ENCODE measurements around the gene TRAF5. TPM values are rescaled to one million over a fixed set of nuclear protein-coding genes. Genes with fewer than 3 reads are reported as not detected.
A peak's percentile ranks its signal among the peaks of the same experiment; 100 is the strongest.

Gene TRAF5
- total and polyA plus RNA-seq, 2 of the 4 experiments (the other 2 are of a cell fraction), result 10.0 to 14.7 TPM

DNA sequence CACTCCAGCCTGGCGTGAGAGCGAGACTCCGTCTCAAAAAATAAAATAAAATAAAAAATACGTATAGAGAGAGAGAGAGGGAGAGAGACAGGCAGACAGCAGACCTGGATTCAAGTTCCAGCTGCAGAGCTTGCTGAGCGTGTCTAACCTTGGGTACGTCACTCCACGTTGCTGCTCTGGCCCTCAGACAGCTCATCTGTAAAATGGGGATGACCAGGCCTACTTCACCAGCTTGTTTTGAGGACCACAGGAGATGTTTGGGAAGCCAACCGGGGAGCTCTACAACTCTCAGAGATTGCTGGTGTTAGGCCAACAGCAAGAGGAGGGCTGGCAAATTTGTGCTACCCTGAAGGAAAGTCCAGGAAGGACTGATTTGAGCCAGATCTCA lies 499 bp upstream of the TRAF5 start:
- Histone ChIP-seq H4K20me1 (ENCODE audit: insufficient read depth, low read length) (peaks cover 30% of the 10 kb centered on the region), H4K5ac (ENCODE audit: low read depth, low read length) (peak overlapping the region; percentile 86), H3K4me1 (ENCODE audit: control insufficient read depth, insufficient read depth, low read length) (peaks cover 9% of the 10 kb centered on the region), H3K4me3 (ENCODE audit: insufficient read depth, low read depth, low read length) (peak overlapping the region; percentile 58), H2AK9ac (replicated peaks; ENCODE audit: low read depth, low read length, poor library complexity) (peak overlapping the region; percentile 76), H2BK20ac (ENCODE audit: low read depth, low read length) (no peak overlapping the region; the same call in 1 of the 2 replicates), H4K8ac (ENCODE audit: low read depth in 2 of 2, low read length in 2 of 2) (peak overlapping the region; percentile 60 to 92), H2BK5ac (ENCODE audit: low read depth, low read length, poor library complexity, severe bottlenecking) (peak overlapping the region; percentile 37), H3K27me3 (ENCODE audit: control insufficient read depth, insufficient read depth, low read length) (no peaks in the 10 kb centered on the region), H3K9me1 (ENCODE audit: insufficient read depth, low read length) (peaks cover 28% of the 10 kb centered on the region), H2BK120ac (ENCODE audit: low read depth, low read length) (peak overlapping the region; percentile 92), H3K27ac (ENCODE audit: insufficient read depth, low read length) (peak overlapping the region; percentile 66), H3K36me3 (ENCODE audit: control insufficient read depth, insufficient read depth, low read length) (no peaks in the 10 kb centered on the region), H3K14ac (replicated peaks; ENCODE audit: low read depth, low read length) (peak overlapping the region; percentile 99), H3K4ac (ENCODE audit: low read depth, low read length) (peak overlapping the region; percentile 98), H2AFZ (replicated peaks; ENCODE audit: low read length, poor library complexity) (peak overlapping the region; percentile 97), H2BK15ac (ENCODE audit: low read depth, low read length) (peak overlapping the region; percentile 50; the same call in 2 of the 3 replicates), H3K4me2 (ENCODE audit: low read depth, low read length) (peak overlapping the region; percentile 93), H3K79me1 (ENCODE audit: low read depth in 1 of 2, low read length in 2 of 2) (peaks cover 27 to 47% of the 10 kb centered on the region in 2 experiments), H2AK5ac (ENCODE audit: low read depth, low read length) (peak overlapping the region; percentile 52), H3K56ac (ENCODE audit: extremely low read depth, insufficient read depth, low read length) (peak overlapping the region; percentile 91), H3K9ac (ENCODE audit: low read depth, low read length) (peak overlapping the region; percentile 91), H4K91ac (ENCODE audit: insufficient read depth, low read depth, low read length) (peak overlapping the region; percentile 67), H3K23ac (ENCODE audit: low read depth, low read length) (peak overlapping the region; percentile 98), H3K18ac (ENCODE audit: low read depth, low read length) (peak overlapping the region; percentile 78), H3K9me3 (ENCODE audit: control insufficient read depth, insufficient read depth, low read length) (no peaks in the 10 kb centered on the region)
- no TSS peak for BruUV-seq (replicated peaks)
- ATAC-seq (ENCODE audit: low read depth) (no peak), DNase-seq (no peak)
- CTCF ChIA-PET, result no interaction called here
- TF ChIP-seq, protein P1, sequence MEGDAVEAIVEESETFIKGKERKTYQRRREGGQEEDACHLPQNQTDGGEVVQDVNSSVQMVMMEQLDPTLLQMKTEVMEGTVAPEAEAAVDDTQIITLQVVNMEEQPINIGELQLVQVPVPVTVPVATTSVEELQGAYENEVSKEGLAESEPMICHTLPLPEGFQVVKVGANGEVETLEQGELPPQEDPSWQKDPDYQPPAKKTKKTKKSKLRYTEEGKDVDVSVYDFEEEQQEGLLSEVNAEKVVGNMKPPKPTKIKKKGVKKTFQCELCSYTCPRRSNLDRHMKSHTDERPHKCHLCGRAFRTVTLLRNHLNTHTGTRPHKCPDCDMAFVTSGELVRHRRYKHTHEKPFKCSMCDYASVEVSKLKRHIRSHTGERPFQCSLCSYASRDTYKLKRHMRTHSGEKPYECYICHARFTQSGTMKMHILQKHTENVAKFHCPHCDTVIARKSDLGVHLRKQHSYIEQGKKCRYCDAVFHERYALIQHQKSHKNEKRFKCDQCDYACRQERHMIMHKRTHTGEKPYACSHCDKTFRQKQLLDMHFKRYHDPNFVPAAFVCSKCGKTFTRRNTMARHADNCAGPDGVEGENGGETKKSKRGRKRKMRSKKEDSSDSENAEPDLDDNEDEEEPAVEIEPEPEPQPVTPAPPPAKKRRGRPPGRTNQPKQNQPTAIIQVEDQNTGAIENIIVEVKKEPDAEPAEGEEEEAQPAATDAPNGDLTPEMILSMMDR (conservative IDR thresholded peaks at IDR 0.05; ENCODE audit: low read depth, low read length), result no peak
- TF ChIP-seq, protein P2, sequence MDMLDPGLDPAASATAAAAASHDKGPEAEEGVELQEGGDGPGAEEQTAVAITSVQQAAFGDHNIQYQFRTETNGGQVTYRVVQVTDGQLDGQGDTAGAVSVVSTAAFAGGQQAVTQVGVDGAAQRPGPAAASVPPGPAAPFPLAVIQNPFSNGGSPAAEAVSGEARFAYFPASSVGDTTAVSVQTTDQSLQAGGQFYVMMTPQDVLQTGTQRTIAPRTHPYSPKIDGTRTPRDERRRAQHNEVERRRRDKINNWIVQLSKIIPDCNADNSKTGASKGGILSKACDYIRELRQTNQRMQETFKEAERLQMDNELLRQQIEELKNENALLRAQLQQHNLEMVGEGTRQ (IDR thresholded peaks at IDR 0.05; ENCODE audit: low read depth, low read length), result no peak
- no peak for TF ChIP-seq MAFK (IDR thresholded peaks at IDR 0.05; ENCODE audit: low read depth, low read length)
- no peak for TF ChIP-seq NFE2L2 (IDR thresholded peaks at IDR 0.05; ENCODE audit: low read depth, low read length)
- TF ChIP-seq MAZ (IDR thresholded peaks at IDR 0.05; ENCODE audit: borderline replicate concordance, low read depth, low read length), result no peak
- TF ChIP-seq MXI1 (IDR thresholded peaks at IDR 0.05; ENCODE audit: borderline replicate concordance, low read depth, low read length), result no peak
- no peak for TF ChIP-seq POLR2A (IDR thresholded peaks at IDR 0.05; ENCODE audit: low read depth, low read length)
- TF ChIP-seq RAD21 (IDR thresholded peaks at IDR 0.05; ENCODE audit: low read length), result no peak
- TF ChIP-seq, protein P3, sequence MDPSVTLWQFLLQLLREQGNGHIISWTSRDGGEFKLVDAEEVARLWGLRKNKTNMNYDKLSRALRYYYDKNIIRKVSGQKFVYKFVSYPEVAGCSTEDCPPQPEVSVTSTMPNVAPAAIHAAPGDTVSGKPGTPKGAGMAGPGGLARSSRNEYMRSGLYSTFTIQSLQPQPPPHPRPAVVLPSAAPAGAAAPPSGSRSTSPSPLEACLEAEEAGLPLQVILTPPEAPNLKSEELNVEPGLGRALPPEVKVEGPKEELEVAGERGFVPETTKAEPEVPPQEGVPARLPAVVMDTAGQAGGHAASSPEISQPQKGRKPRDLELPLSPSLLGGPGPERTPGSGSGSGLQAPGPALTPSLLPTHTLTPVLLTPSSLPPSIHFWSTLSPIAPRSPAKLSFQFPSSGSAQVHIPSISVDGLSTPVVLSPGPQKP (IDR thresholded peaks at IDR 0.05; ENCODE audit: borderline replicate concordance, low read depth, low read length), result no peak
- no peak for TF ChIP-seq BHLHE40 (IDR thresholded peaks at IDR 0.05; ENCODE audit: low read depth, low read length)
- intact Hi-C loops (cut with micrococcal nuclease) (loop anchor here (2.0 kb wide), 1 partner anchor 57 kb away; no protein-coding TSS in a partner anchor), in situ Hi-C loops (cut with MboI; ENCODE audit: low sequenced_read_pairs) (loop anchor here (5.0 to 10.0 kb wide), 2 partner anchors 149 to 186 kb away; no protein-coding TSS in a partner anchor), dilution Hi-C loops (cut with HindIII; ENCODE audit: low sequenced_read_pairs, unreplicated experiment) (no loop called here)
- POLR2A ChIA-PET (ENCODE audit: unreplicated experiment), result no interaction called here
- 80 to 100% methylated on average over 1 of the region's 8 CpGs for WGBS, 2 experiments (ENCODE audit: extremely low coverage in 2 of 2, insufficient read length in 1 of 2)
